Brain microvascular endothelial cell (primary cell): ENCODE measurements around the gene CMC4.
A peak's percentile ranks its signal among the peaks of the same experiment; 100 is the strongest.

Source experiments
- DNase-seq: peaks from one replicate; pipeline ENCODE4 v3.0.0-alpha.2; 2020
- H3K27ac ChIP-seq: fragments of 250-450 bp; sonication (Bioruptor Pico); 2 replicates; pipeline ENCODE4 v1.5.1; 2020; ENCODE audit warnings: mild to moderate bottlenecking, moderate library complexity
- H3K27me3 ChIP-seq: fragments of 250-450 bp; sonication (Bioruptor Pico); replicated peaks from 2 replicates; pipeline ENCODE4 v1.5.1; 2020; ENCODE audit warnings: mild to moderate bottlenecking
- H3K36me3 ChIP-seq: fragments of 250-450 bp; sonication (Bioruptor Pico); replicated peaks from 2 replicates; pipeline ENCODE4 v1.5.1; 2020; ENCODE audit warnings: mild to moderate bottlenecking
- H3K4me3 ChIP-seq: 2 replicates; pipeline ENCODE4 v1.5.1; 2011; ENCODE audit warnings: low read depth, mild to moderate bottlenecking, control low read depth, low read length, moderate library complexity
- CTCF ChIP-seq: IDR thresholded peaks from 2 replicates; pipeline ENCODE4 v1.5.1; 2011; ENCODE audit warnings: low read depth, mild to moderate bottlenecking, moderate library complexity, low read length, control low read depth, inconsistent platforms; ENCODE audit errors: missing control alignments
- in situ Hi-C: cut with HindIII; loops from 2 replicates; pipeline ENCODE4 v1.10.0; 2017; ENCODE audit warnings: low sequenced_read_pairs, low pct_ligation_motif_present

Gene CMC4

GRCh38 chrX:155026420-155026726 lies 44.6 kb downstream of the CMC4 start:
- H3K4me3 ChIP-seq = peak overlapping the region; percentile 69
- in situ Hi-C loops = no loop called here
- H3K27ac ChIP-seq = peak overlapping the region; percentile 95
- no peak for TF ChIP-seq CTCF
- DNase-seq = no peak
- no peaks in the 10 kb centered on the region for H3K27me3 ChIP-seq
- H3K36me3 ChIP-seq = no peaks in the 10 kb centered on the region

- Histone ChIP-seq H3K4me3 (no peak overlapping the region), H3K36me3 (no peaks in the 10 kb centered on the region), H3K27me3 (no peaks in the 10 kb centered on the region), H3K27ac (no peak overlapping the region)
- no peak for DNase-seq
- in situ Hi-C loops = no loop called here
- TF ChIP-seq CTCF = no peak
Observed at GRCh38 chrX:155023907-155024833, 46.8 kb downstream of the CMC4 start.

GRCh38 chrX:155022585-155022984 lies 48.4 kb downstream of the CMC4 start, which contains the start of gene F8:
Gene F8, minus strand, starts transcription at chrX:155022723. Its CDS starts 171 bp downstream, at chrX:155022552.
- Histone ChIP-seq H3K27ac (no peak within 1 kb of the TSS), H3K36me3 (no peaks in the 10 kb centered on the region), H3K27me3 (no peaks in the 10 kb centered on the region), H3K4me3 (no peak within 1 kb of the TSS)
- in situ Hi-C loops = no loop called here
- TF ChIP-seq CTCF = no peak
- DNase-seq = no peak

GRCh38 chrX:155020591-155020990 lies 50.3 kb downstream of the CMC4 start:
- Histone ChIP-seq H3K27me3 (no peaks in the 10 kb centered on the region), H3K36me3 (no peaks in the 10 kb centered on the region), H3K27ac (no peak overlapping the region), H3K4me3 (no peak overlapping the region)
- in situ Hi-C loops = no loop called here
- TF ChIP-seq CTCF = no peak
- DNase-seq = no peak
